Activated naive CD8-positive, alpha-beta T cell treated with anti-CD3 and anti-CD28 coated beads, Interleukin-2, amount 50 U/mL, for 24 hours (primary cell): ENCODE data around the gene SLC10A7.

ENCODE experiments used
- ATAC-seq: fragments of 150-1000 bp; cut with Tn5 transposase; one replicate; pipeline ENCODE4 v1.10.0; 2021
- DNase-seq: peaks from one replicate; pipeline ENCODE4 v3.0.0; 2021
- H3K27ac Mint-ChIP-seq: one replicate; pipeline ENCODE4 v1.8.0; 2021; ENCODE audit warnings: mild to moderate bottlenecking, mixed read lengths
- H3K27me3 Mint-ChIP-seq: one replicate; pipeline ENCODE4 v1.8.0; 2021; ENCODE audit warnings: mixed read lengths
- H3K36me3 Mint-ChIP-seq: one replicate; pipeline ENCODE4 v1.8.0; 2021; ENCODE audit warnings: low read depth, mixed read lengths
- H3K4me1 Mint-ChIP-seq: one replicate; pipeline ENCODE4 v1.8.0; 2021; ENCODE audit warnings: mixed read lengths
- H3K4me3 Mint-ChIP-seq: one replicate; pipeline ENCODE4 v1.8.0; 2021; ENCODE audit warnings: mild to moderate bottlenecking, moderate library complexity, mixed read lengths
- H3K9me3 Mint-ChIP-seq: one replicate; pipeline ENCODE4 v1.8.0; 2021; ENCODE audit warnings: mixed read lengths

SLC10A7 gene

DNA sequence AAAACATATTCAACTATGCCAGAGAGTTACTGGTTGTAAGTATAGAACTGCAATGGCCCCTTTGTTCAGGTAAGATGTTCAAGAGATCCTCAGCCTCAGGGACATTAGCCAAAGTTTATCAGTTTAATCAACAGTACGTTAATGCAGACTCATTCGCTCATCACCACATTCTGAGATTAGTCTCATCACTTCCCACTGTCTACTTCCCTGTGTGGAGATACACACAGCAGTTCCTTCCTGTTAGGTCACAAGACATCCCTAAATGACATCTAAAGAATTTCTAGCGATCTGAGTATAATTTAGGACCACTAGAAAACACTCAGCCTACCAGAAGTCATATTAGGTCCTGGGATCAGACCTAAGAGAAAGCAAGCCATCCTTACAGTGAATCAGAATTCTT is 10.4 kb downstream of the SLC10A7 start:
- H3K27ac Mint-ChIP-seq = no peak overlapping the region
- DNase-seq = no peak
- H3K9me3 Mint-ChIP-seq = no peaks in the 10 kb centered on the region
- no peak for ATAC-seq
- peaks cover 3% of the 10 kb centered on the region for H3K4me1 Mint-ChIP-seq
- no peaks in the 10 kb centered on the region for H3K27me3 Mint-ChIP-seq
- H3K4me3 Mint-ChIP-seq = no peak overlapping the region
- H3K36me3 Mint-ChIP-seq = peaks cover 32% of the 10 kb centered on the region

DNA sequence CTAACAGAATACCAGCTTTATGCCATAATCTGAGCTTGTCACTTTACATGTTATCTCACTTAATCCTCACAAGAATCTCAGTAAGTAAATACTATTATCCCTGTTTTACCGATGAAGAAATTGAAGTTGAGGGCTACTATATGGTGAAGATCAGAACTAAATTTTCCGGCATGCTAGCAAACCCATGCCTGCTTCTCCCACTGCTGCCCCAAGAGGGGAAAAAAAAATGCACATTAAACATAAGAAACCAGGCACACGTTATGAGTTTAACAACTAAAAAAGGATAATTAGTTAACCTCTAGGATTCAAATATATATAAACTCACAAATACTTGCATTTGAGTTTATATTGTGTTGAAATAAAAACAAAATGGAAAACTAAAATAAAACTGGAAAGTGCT is 10.8 kb downstream of the SLC10A7 start:
- Mint-ChIP-seq H3K4me3 (no peak overlapping the region), H3K36me3 (peaks cover 33% of the 10 kb centered on the region), H3K4me1 (peaks cover 8% of the 10 kb centered on the region), H3K9me3 (no peaks in the 10 kb centered on the region), H3K27me3 (no peaks in the 10 kb centered on the region), H3K27ac (no peak overlapping the region)
- DNase-seq = no peak
- no peak for ATAC-seq

DNA sequence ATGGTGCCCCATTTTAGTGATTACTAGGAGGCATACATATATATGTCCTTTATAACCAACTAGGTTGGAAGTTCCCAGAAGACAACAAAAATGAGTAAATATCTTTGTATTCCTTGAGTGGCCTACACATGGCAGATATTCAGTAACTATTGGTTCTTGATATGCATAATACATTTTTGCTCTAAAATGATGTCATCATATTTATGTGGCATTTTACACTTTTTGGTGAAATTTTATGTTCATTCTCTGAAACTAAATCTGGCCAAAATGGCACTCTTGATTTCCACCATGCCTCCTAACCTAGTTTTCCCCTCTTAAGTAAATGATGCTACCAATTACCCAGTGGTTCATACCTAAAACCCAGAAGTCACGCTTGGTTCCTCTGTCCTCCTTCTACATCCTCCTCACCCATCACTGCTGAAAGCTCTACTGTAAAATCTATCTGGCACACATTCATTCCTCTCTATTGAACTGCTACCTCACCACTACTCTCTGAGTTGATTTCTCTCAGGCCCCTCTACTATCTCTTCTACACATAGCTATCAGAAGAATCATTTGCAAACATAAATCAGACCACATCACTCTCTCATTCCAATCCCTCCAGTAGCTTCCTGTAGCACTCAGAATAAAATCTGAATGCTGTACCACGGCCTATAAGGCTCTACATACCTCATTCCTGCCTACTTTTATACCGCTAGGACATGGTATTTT is 13.4 kb downstream of the SLC10A7 start:
- ATAC-seq (no peak), DNase-seq (no peak)
- Mint-ChIP-seq H3K36me3 (peaks cover 27% of the 10 kb centered on the region), H3K4me1 (peaks cover 10% of the 10 kb centered on the region), H3K27ac (no peak overlapping the region), H3K27me3 (no peaks in the 10 kb centered on the region), H3K4me3 (no peak overlapping the region), H3K9me3 (no peaks in the 10 kb centered on the region)

DNA sequence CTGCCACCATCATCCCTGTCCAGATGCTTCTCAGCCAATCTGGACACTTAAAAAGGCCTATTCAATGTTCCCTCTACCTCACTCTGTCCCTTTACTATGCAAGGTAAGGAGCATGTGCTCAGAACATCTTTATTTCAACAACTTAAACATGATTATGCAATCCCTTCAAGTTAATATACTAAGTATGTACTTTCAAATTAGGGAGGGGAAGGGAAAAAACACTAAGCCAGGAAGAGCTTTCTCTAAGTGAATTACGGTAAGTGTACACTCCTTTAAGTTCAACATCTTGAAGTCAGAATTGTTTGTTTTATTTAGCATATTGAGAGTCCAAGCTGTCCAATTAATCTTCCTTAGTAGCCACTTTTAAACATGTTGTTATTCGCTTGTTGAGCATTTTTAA is 14.1 kb downstream of the SLC10A7 start:
- Mint-ChIP-seq H3K27ac (no peak overlapping the region), H3K27me3 (no peaks in the 10 kb centered on the region), H3K4me1 (peaks cover 10% of the 10 kb centered on the region), H3K36me3 (peaks cover 32% of the 10 kb centered on the region), H3K4me3 (no peak overlapping the region), H3K9me3 (no peaks in the 10 kb centered on the region)
- ATAC-seq (no peak), DNase-seq (no peak)

DNA sequence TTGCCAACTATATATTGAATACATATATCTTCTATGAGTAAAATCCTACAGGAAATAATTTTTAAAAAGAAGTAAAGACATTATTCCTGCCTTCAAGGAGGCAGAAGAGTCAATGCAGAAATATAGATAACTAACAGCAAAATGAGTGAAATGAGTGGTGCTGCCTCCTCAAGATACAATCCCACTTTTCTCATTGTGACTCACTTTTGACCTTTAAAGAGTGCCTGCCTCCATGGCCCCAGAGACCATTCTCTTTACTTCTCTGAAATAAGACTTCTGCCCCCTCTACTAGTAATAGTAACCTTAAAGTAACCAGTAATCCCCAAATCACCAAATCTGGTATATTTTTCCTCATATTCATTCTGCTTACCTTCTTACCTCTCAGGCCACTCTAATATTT is 15.5 kb downstream of the SLC10A7 start:
- Mint-ChIP-seq H3K9me3 (no peaks in the 10 kb centered on the region), H3K4me1 (peaks cover 10% of the 10 kb centered on the region), H3K27ac (no peak overlapping the region), H3K4me3 (no peak overlapping the region), H3K27me3 (no peaks in the 10 kb centered on the region), H3K36me3 (peaks cover 35% of the 10 kb centered on the region)
- ATAC-seq (peak; percentile 77), DNase-seq (no peak)

DNA sequence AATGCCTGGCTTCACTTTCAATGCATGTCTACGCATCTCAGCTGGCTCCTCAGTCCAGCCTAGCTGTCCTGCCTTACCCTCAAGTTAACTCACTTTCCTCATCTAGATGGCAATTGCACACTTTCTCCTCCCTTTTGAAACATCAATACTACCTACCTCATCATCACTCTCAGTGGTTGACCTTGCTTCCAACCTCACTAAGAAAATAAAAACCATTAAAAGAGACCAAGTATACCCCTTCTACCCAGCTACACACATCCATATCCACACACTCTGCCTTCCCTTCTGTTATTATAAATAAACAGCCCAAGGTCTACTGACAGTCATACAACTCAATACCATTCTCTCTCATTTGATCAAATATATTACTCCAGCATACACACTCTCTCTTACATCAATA is 21.5 kb downstream of the SLC10A7 start:
- Mint-ChIP-seq H3K9me3 (no peaks in the 10 kb centered on the region), H3K27ac (no peak overlapping the region), H3K4me1 (peaks cover 14% of the 10 kb centered on the region), H3K36me3 (peaks cover 14% of the 10 kb centered on the region), H3K27me3 (no peaks in the 10 kb centered on the region), H3K4me3 (no peak overlapping the region)
- DNase-seq (no peak), ATAC-seq (peak; percentile 20)

DNA sequence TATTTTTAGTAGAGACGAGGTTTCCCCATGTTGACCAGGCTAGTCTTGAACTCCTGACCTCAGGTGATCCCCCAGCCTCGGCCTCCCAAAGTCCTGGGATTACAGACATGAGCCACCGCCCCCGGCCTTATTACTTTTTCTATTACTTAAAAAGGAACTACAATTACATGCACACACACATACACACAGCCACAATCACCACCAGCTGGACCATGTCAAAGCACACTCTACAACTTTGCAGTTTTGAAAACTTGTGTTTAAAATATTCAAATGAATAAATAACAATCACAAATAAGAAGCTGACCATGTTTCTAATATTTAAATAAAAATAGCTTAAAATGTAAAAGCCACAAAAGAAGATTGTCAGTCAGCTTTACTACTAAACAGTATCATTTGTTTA is 23.4 kb downstream of the SLC10A7 start:
- DNase-seq (no peak), ATAC-seq (no peak)
- no peaks in the 10 kb centered on the region for H3K27me3 Mint-ChIP-seq
- H3K4me3 Mint-ChIP-seq = no peak overlapping the region
- peaks cover 13% of the 10 kb centered on the region for H3K36me3 Mint-ChIP-seq
- H3K4me1 Mint-ChIP-seq = peaks cover 17% of the 10 kb centered on the region
- H3K27ac Mint-ChIP-seq = no peak overlapping the region
- no peaks in the 10 kb centered on the region for H3K9me3 Mint-ChIP-seq

DNA sequence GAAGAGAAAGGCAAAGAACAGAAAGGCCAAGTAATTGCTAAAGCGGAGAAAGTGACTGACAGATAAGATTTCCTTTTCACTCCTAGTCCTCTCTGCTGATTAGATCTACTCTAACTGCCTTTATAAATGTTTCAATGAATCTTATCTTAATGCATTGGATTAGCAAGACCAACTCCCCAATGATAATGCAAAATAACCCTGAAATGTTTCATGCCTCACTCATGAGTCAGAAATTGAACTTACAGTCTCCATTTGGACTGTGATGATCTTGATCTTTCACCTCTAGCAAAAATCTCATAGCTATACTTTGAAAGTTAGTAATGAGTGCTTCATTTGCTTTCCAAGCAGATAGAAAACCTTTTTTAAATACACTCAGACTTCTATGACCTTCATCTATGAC is 26.5 kb downstream of the SLC10A7 start:
- Mint-ChIP-seq H3K27ac (no peak overlapping the region), H3K27me3 (no peaks in the 10 kb centered on the region), H3K4me1 (peaks cover 17% of the 10 kb centered on the region), H3K4me3 (no peak overlapping the region), H3K9me3 (no peaks in the 10 kb centered on the region), H3K36me3 (peaks cover 11% of the 10 kb centered on the region)
- DNase-seq (no peak), ATAC-seq (peak; percentile 40)

DNA sequence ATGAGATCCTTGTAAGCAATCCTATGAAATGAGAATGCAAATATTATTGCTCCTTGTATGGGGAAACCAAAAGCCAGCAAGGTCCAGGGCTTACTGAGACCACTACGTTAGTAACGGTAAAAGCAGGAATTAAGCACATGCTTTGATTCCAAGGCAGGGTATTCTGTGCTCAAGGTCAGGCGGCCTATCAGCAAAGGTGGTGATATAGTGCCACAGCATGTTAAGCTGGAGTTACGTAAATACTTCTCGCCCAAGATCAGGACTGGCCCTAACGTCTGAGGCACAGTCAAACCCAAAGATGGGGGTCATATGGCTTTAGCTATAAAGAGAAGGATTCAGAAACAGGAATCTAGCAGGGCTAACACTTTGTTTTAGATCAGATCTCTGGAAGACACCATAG is 27.6 kb downstream of the SLC10A7 start:
- Mint-ChIP-seq H3K27ac (no peak overlapping the region), H3K4me3 (no peak overlapping the region), H3K36me3 (peaks cover 11% of the 10 kb centered on the region), H3K27me3 (no peaks in the 10 kb centered on the region), H3K9me3 (no peaks in the 10 kb centered on the region), H3K4me1 (peaks cover 25% of the 10 kb centered on the region)
- DNase-seq (no peak), ATAC-seq (no peak)

DNA sequence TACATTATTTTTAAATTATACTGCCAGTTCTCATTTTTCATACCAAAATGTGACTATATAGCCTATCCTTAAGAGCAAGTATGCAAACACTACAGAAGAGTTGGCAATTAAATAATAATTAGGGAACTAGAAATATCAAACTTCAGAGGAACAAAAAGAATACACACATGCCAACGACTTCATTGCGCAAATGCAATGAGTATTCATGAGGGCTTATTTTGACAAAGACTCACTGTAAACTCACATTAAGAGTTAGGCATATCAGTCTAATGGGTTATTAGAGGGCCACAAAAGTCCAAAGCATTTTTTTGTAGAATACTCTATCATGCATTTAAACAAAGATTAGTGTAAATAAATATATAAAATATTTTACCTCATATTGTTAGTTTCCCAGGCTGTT is 31.6 kb downstream of the SLC10A7 start:
- no peaks in the 10 kb centered on the region for H3K9me3 Mint-ChIP-seq
- H3K36me3 Mint-ChIP-seq = peaks cover 27% of the 10 kb centered on the region
- no peaks in the 10 kb centered on the region for H3K27me3 Mint-ChIP-seq
- no peak for ATAC-seq
- H3K4me1 Mint-ChIP-seq = peaks cover 33% of the 10 kb centered on the region
- H3K4me3 Mint-ChIP-seq = no peak overlapping the region
- no peak for DNase-seq
- no peak overlapping the region for H3K27ac Mint-ChIP-seq

DNA sequence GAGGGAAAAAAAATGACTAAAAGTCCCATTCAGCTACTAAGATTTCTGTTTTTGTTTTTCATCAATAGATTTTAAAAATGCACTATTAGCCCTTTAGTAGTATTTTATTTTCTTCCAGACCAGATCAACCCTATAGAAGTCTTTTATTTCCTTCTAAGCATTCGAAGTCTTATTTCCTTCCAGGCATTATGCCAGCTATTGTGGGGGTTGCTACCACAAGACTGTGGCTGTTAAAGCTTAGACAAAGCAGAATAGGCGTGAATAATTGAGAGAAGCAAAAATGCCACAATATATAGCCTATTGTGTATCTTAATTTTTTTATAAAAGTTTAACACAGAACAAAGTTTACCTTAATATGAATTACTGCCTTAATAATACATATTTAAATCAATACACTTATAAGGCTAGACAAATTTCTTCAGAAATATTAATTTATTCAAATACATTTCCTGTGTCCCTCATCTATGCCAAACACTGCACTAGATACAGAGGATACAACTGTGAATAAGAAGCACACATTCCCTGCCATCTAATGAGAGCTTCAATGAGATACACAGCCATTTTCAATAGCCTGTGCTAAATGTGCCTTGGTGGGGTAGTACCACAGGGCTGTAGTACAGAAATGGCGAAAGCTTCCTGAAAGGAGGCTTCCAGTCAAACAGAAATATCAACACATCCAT is 33.1 kb downstream of the SLC10A7 start:
- Mint-ChIP-seq H3K27ac (no peak overlapping the region), H3K4me3 (no peak overlapping the region), H3K4me1 (peaks cover 31% of the 10 kb centered on the region), H3K27me3 (no peaks in the 10 kb centered on the region), H3K9me3 (peaks cover 6% of the 10 kb centered on the region), H3K36me3 (peaks cover 35% of the 10 kb centered on the region)
- ATAC-seq (no peak), DNase-seq (no peak)

DNA sequence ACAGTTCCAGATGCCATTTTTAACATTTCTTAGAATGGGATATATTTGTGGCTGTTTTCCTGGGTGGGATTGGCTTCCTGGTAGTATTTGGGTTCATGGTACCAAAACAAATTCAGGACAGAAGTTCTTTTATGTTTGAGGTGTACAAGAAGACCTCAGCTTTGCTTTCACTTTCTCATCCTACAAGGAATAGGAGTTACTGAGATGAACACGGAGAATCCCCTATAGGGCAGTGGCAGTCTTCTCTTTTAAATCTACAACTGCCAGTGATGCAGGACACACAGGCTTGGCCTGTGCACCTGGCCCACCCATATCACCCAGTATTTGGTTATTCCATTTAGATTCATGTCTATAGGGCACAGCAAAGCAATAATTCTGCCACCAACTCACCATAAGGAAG is 35.2 kb downstream of the SLC10A7 start:
- no peak for DNase-seq

DNA sequence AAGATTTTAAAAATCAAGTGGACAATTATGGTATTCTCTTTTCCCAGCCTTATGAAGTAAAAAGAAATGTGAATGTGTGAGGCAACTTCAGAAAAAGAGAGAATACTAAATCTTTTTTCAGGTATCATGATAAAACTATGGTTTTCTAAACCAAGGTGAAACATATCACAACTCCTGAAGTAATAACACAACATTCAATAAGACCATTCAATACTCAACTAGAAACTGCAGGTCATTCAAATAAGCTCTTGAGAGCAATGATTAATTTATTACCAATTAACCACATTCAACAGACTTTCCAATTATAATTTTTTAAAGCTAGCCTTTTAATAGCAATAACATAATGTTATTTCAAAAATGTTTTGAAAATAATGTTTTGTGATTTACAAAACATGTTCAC is 35.8 kb downstream of the SLC10A7 start:
- Mint-ChIP-seq H3K36me3 (peaks cover 51% of the 10 kb centered on the region), H3K4me3 (no peak overlapping the region), H3K9me3 (peaks cover 17% of the 10 kb centered on the region), H3K27ac (no peak overlapping the region), H3K27me3 (no peaks in the 10 kb centered on the region), H3K4me1 (peaks cover 31% of the 10 kb centered on the region)
- no peak for ATAC-seq
- no peak for DNase-seq

More for the DNA sequence above, 35.2 kb downstream of the SLC10A7 start:
- Mint-ChIP-seq H3K36me3 (peaks cover 53% of the 10 kb centered on the region), H3K27ac (no peak overlapping the region), H3K9me3 (peaks cover 17% of the 10 kb centered on the region), H3K4me3 (no peak overlapping the region), H3K27me3 (no peaks in the 10 kb centered on the region), H3K4me1 (peaks cover 31% of the 10 kb centered on the region)
- ATAC-seq = no peak

DNA sequence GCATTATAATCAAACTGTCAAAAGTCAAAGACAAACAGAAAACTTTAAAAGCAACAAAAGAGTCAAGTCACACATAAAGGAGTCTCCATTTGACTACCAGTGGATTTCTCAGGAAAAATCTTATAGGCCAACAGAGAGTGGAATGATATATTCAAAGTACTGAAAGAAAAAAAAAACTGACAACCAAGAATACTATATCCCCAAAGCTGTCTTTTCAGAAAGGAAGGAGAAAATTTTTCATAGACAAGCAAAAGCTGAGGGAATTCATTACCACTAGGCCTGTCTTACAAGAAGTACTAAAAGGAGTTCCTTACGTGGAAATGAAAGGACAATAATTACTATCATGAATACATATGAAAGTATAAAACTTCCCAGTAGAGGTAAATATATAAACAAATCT is 39.0 kb downstream of the SLC10A7 start:
- no peak overlapping the region for H3K27ac Mint-ChIP-seq
- ATAC-seq (no peak), DNase-seq (no peak)
- no peak overlapping the region for H3K4me3 Mint-ChIP-seq
- peaks cover 18% of the 10 kb centered on the region for H3K4me1 Mint-ChIP-seq
- no peaks in the 10 kb centered on the region for H3K27me3 Mint-ChIP-seq
- H3K36me3 Mint-ChIP-seq = peaks cover 58% of the 10 kb centered on the region
- peaks cover 17% of the 10 kb centered on the region for H3K9me3 Mint-ChIP-seq

DNA sequence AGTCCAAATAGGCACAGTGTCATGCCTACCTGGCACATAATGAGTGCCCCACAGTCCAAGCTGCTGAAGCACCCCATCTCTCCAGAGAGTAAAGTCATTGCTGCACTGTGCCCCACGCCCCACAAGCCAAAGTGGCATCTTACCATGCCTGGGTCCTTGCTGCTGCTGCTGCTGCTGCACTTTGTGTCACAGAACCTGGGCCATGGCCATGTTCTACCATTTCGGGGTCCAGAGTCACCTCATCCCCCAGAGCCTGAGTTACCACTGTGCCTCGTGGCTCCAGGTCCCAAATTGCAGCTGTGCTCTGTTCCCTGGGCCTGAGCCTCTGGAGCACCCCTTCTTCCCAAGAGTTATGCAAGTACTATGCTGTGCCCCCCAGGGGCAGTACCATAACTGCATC is 40.5 kb downstream of the SLC10A7 start:
- no peak overlapping the region for H3K4me3 Mint-ChIP-seq
- H3K36me3 Mint-ChIP-seq = peaks cover 46% of the 10 kb centered on the region

More for the DNA sequence above, 40.5 kb downstream of the SLC10A7 start:
- H3K27ac Mint-ChIP-seq = no peak overlapping the region
- ATAC-seq (no peak), DNase-seq (no peak)
- no peaks in the 10 kb centered on the region for H3K27me3 Mint-ChIP-seq
- peaks cover 5% of the 10 kb centered on the region for H3K4me1 Mint-ChIP-seq
- H3K9me3 Mint-ChIP-seq = peaks cover 17% of the 10 kb centered on the region
